ENCODE measurements around the gene ERVW-1.
A peak's percentile ranks its signal among the peaks of the same experiment; 100 is the strongest.

The ERVW-1 gene

DNA sequence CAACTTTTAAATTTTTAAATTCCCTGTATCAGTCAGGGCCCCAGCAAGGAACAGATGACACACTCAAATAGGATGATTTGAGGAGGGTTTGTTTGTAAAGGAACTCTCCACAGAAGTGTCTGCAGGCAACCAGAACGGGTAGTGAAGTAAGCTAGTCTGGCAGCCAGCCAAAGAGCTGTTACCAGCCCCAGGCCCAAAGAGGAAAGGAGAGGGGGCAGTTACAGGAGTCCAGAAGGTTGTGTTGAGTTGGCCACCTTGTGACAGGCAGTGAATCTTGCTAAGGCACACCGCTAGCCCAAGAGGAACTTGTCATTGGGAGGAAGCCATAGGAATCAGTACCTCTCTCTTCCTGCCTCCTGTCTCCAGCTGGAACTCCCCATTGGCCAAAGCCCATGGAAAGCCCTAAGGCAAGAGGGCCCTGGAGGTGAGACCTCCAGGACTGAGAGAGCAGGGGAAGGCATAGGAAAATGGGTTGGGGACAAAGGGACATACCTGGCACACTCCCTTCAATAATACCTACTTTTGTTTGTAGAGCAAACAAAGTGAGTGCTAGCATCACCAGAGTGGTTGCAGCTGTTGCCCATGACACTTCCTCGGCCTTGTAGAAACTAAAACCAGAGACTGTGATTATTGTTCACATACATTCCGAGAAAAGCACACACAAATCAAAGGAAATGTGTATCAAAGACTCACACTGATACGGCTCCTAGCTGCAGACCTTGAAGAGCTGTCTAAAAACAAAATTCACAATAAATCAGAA lies 55.9 kb downstream of the ERVW-1 start:
- DNase-seq, result peak; percentile 18

All from GDM1 (cell line).